22Rv1 (cell line): ENCODE measurements around the gene HM13.

ENCODE experiments used
- H3K27ac ChIP-seq: fragments of 450-650 bp; 2 replicates; pipeline ENCODE4 v1.5.1; 2017
- CTCF ChIP-seq: fragments of 450-650 bp; IDR thresholded peaks from 2 replicates; pipeline ENCODE4 v1.5.1; 2017; ENCODE audit warnings: mild to moderate bottlenecking
- ZFX ChIP-seq: fragments of 450-650 bp; IDR thresholded peaks from 2 replicates; pipeline ENCODE4 v1.6.1; 2017; ENCODE audit warnings: antibody characterized with exemption, borderline replicate concordance

HM13 gene

GRCh38 chr20:31547720-31548298 is 33.6 kb downstream of the HM13 start:
- H3K27ac ChIP-seq, result peak overlapping the region; percentile 88

GRCh38 chr20:31548820-31549512 is 34.7 kb downstream of the HM13 start:
- TF ChIP-seq CTCF (no peak), ZFX (no peak)
- H3K27ac ChIP-seq, result peak overlapping the region; percentile 88; the same call in 1 of the 2 replicates

More at GRCh38 chr20:31547720-31548298, 33.6 kb downstream of the HM13 start:
- no peak for TF ChIP-seq ZFX
- TF ChIP-seq CTCF, result no peak

DNA sequence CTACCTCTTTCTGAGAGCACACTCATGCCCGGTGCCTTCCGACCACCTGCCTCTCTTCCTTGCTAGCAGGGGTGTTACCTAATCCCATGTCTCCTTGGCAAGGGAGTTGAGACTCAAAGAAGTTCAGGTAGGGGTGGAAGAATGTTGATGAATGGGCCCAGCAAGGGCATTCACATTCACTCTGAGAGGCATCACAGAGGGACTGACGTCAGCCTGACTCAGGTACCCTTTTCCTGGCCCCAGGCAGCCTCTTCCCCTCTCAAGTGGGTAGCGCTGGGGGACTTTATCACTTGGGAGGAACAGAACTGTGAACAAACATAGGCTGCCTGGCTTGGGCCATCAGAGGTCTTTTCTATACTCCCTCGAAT is 35.3 kb downstream of the HM13 start:
- TF ChIP-seq CTCF (no peak), ZFX (no peak)
- H3K27ac ChIP-seq, result no peak overlapping the region; the same call in 1 of the 2 replicates

- TF ChIP-seq CTCF (no peak), ZFX (no peak)
- H3K27ac ChIP-seq, result no peak overlapping the region; the same call in 1 of the 2 replicates
These were observed 35.9 kb downstream of the HM13 start for GRCh38 chr20:31550099-31550498.

GRCh38 chr20:31551163-31552081 is 37.2 kb downstream of the HM13 start:
- peak overlapping the region; percentile 41 for H3K27ac ChIP-seq
- TF ChIP-seq CTCF (no peak), ZFX (no peak)

DNA sequence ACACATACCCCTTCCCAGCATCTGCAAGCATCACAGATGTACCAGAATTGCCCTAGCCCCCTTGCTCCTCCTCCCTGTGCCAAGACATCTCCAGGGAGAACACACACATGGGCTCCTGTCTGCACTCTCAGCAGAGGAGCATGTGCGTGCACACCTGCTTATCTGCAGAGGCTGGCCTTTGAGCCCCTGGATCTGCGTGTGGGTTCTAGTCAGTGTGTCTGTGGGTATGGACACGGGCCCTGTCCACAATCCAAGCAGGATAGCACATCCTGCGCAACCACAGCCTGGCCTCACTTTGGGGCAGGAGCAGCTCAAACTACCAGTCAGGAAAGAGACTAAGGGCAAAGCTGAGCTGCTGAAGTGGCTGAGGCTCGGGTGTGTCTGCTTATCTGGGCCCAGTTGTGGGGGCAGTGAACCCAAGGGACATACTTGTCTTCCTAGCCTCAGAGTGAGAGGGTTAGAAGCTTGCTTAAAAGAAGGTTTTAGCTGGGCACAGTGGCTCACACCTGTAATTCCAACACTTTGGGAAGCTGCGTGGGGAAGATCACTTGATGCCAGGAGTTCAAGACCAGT is 41.0 kb downstream of the HM13 start:
- H3K27ac ChIP-seq, result no peak overlapping the region
- TF ChIP-seq CTCF (no peak), ZFX (no peak)
